Chondrocyte (in vitro differentiated cells): ENCODE data around the gene AKR7A3. TPM values are rescaled to one million over a fixed set of nuclear protein-coding genes. Genes with fewer than 3 reads are reported as not detected.

Experiments
- DNase-seq: peaks from one replicate; pipeline ENCODE4 v3.0.0; 2021; ENCODE audit warnings: mixed read lengths, low spot score
- H3K27ac Mint-ChIP-seq: one replicate; pipeline ENCODE4 v1.8.0; 2021; ENCODE audit warnings: mild to moderate bottlenecking, moderate library complexity, mixed read lengths; ENCODE audit not compliant: unreplicated experiment
- H3K27me3 Mint-ChIP-seq: 2 replicates; pipeline ENCODE4 v1.8.0; 2021; ENCODE audit warnings: low read depth, mixed read lengths
- H3K36me3 Mint-ChIP-seq: 2 replicates; pipeline ENCODE4 v1.8.0; 2021; ENCODE audit warnings: low read depth, mixed read lengths
- H3K4me1 Mint-ChIP-seq: 2 replicates; pipeline ENCODE4 v1.8.0; 2021; ENCODE audit warnings: low read depth, mild to moderate bottlenecking, mixed read lengths
- H3K4me3 Mint-ChIP-seq: one replicate; pipeline ENCODE4 v1.8.0; 2021; ENCODE audit warnings: mild to moderate bottlenecking, moderate library complexity, mixed read lengths; ENCODE audit not compliant: unreplicated experiment
- H3K9me3 Mint-ChIP-seq: 2 replicates; pipeline ENCODE4 v1.8.0; 2021; ENCODE audit warnings: low read depth, mixed read lengths
- CTCF ChIP-seq: fragments of 200-600 bp; sonication (generic); IDR thresholded peaks from 2 replicates; pipeline ENCODE4 v1.5.0; 2021; ENCODE audit warnings: antibody characterized with exemption, mild to moderate bottlenecking, moderate library complexity
- total RNA-seq: library from RNA; stranded (reverse); gene quantifications from 3 replicates; pipeline ENCODE4 v1.2.1, GENCODE V29; 2021

Gene AKR7A3
- total RNA-seq, 1 donor from 2014 or later, result 0.45 TPM

GRCh38 chr1:19310061-19310460 is 21.5 kb upstream of the AKR7A3 start:
- H3K4me1 Mint-ChIP-seq, result peaks cover 49% of the 10 kb centered on the region
- H3K4me3 Mint-ChIP-seq, result no peak overlapping the region
- peaks cover 15% of the 10 kb centered on the region for H3K36me3 Mint-ChIP-seq
- no peak for DNase-seq
- H3K9me3 Mint-ChIP-seq, result no peaks in the 10 kb centered on the region
- no peaks in the 10 kb centered on the region for H3K27me3 Mint-ChIP-seq
- no peak for TF ChIP-seq CTCF
- H3K27ac Mint-ChIP-seq, result peak overlapping the region; percentile 51

- Mint-ChIP-seq H3K4me1 (peaks cover 43% of the 10 kb centered on the region), H3K4me3 (no peak overlapping the region), H3K27ac (peak overlapping the region; percentile 82), H3K36me3 (peaks cover 22% of the 10 kb centered on the region), H3K9me3 (no peaks in the 10 kb centered on the region), H3K27me3 (no peaks in the 10 kb centered on the region)
- no peak for DNase-seq
- no peak for TF ChIP-seq CTCF
Measured at GRCh38 chr1:19309123-19309813, 20.7 kb upstream of the AKR7A3 start.

GRCh38 chr1:19308509-19308907 is 19.9 kb upstream of the AKR7A3 start:
- TF ChIP-seq CTCF, result no peak
- H3K4me1 Mint-ChIP-seq, result peaks cover 36% of the 10 kb centered on the region
- H3K27me3 Mint-ChIP-seq, result no peaks in the 10 kb centered on the region
- H3K27ac Mint-ChIP-seq, result no peak overlapping the region
- no peaks in the 10 kb centered on the region for H3K9me3 Mint-ChIP-seq
- no peak for DNase-seq
- H3K4me3 Mint-ChIP-seq, result no peak overlapping the region
- H3K36me3 Mint-ChIP-seq, result peaks cover 28% of the 10 kb centered on the region

- H3K4me3 Mint-ChIP-seq, result no peak overlapping the region
- no peaks in the 10 kb centered on the region for H3K9me3 Mint-ChIP-seq
- peaks cover 31% of the 10 kb centered on the region for H3K4me1 Mint-ChIP-seq
- no peak for TF ChIP-seq CTCF
- no peak for DNase-seq
- peaks cover 32% of the 10 kb centered on the region for H3K36me3 Mint-ChIP-seq
- no peak overlapping the region for H3K27ac Mint-ChIP-seq
- no peaks in the 10 kb centered on the region for H3K27me3 Mint-ChIP-seq
Measured at GRCh38 chr1:19307794-19308508, 19.4 kb upstream of the AKR7A3 start.

- H3K9me3 Mint-ChIP-seq, result no peaks in the 10 kb centered on the region
- H3K36me3 Mint-ChIP-seq, result peaks cover 35% of the 10 kb centered on the region
- no peak for DNase-seq
- H3K27ac Mint-ChIP-seq, result no peak overlapping the region
- H3K4me1 Mint-ChIP-seq, result peaks cover 27% of the 10 kb centered on the region
- no peak overlapping the region for H3K4me3 Mint-ChIP-seq
- TF ChIP-seq CTCF, result no peak
- H3K27me3 Mint-ChIP-seq, result no peaks in the 10 kb centered on the region
Measured at GRCh38 chr1:19306941-19307340, 18.4 kb upstream of the AKR7A3 start.
